Stimulated activated CD4-positive, alpha-beta T cell treated with anti-CD3 and anti-CD28 coated beads, Interleukin-2, amount 100 ng/mL, for 48 hours (primary cell): ENCODE results near the gene DUSP6.

Source experiments
- DNase-seq, 2 donors: peaks; one replicate each; pipeline ENCODE4 v3.0.0-alpha.2; 2020

DUSP6 gene

GRCh38 chr12:89328151-89329030 is 23.9 kb downstream of the DUSP6 start:
- no peak for DNase-seq

- no peak for DNase-seq
Measured at GRCh38 chr12:89327486-89328094, 24.7 kb downstream of the DUSP6 start.

- no peak for DNase-seq
Measured at GRCh38 chr12:89326239-89327040, 25.9 kb downstream of the DUSP6 start.

GRCh38 chr12:89325495-89325894 is 26.8 kb downstream of the DUSP6 start:
- no peak for DNase-seq

- no peak for DNase-seq
Measured at GRCh38 chr12:89324437-89324836, 27.9 kb downstream of the DUSP6 start.

GRCh38 chr12:89323568-89324218 is 28.6 kb downstream of the DUSP6 start:
- DNase-seq: no peak

GRCh38 chr12:89320735-89321134 is 31.6 kb downstream of the DUSP6 start:
- no peak for DNase-seq

GRCh38 chr12:89319606-89320005 is 32.7 kb downstream of the DUSP6 start:
- DNase-seq: no peak

- no peak for DNase-seq
Measured at GRCh38 chr12:89319122-89319521, 33.2 kb downstream of the DUSP6 start.

GRCh38 chr12:89316705-89317139 is 35.6 kb downstream of the DUSP6 start:
- no peak for DNase-seq

GRCh38 chr12:89314060-89314761 is 38.1 kb downstream of the DUSP6 start:
- DNase-seq: no peak

- no peak for DNase-seq
Measured at GRCh38 chr12:89311703-89312293, 40.5 kb downstream of the DUSP6 start.

GRCh38 chr12:89309815-89310214 is 42.5 kb downstream of the DUSP6 start:
- DNase-seq: no peak

GRCh38 chr12:89309440-89309802 is 42.9 kb downstream of the DUSP6 start:
- DNase-seq: no peak

GRCh38 chr12:89307474-89308253 is 44.6 kb downstream of the DUSP6 start:
- DNase-seq: no peak

GRCh38 chr12:89306827-89307473 is 45.4 kb downstream of the DUSP6 start:
- no peak for DNase-seq

GRCh38 chr12:89305373-89305772 is 46.9 kb downstream of the DUSP6 start:
- no peak for DNase-seq

GRCh38 chr12:89299931-89300330 is 52.4 kb downstream of the DUSP6 start:
- DNase-seq: no peak

GRCh38 chr12:89299417-89299816 is 52.9 kb downstream of the DUSP6 start:
- DNase-seq: no peak
